SK-N-SH treated with all-trans-retinoic acid at 6 μM for 48 hours (cell line): ENCODE results near the gene TMEM144.

ENCODE experiments used
- ATAC-seq: fragments of 200-7000 bp; cut with Tn5 transposase; 3 replicates; pipeline ENCODE4 v1.9.1; 2020; ENCODE audit warnings: mild to moderate bottlenecking, moderate library complexity
- ARNTL ChIP-seq: fragments of 450-650 bp; formaldehyde crosslinking; IDR thresholded peaks from 2 replicates; pipeline ENCODE4 v1.5.0; 2020; ENCODE audit warnings: low read depth, mild to moderate bottlenecking, moderate library complexity, borderline replicate concordance
- BACH2 ChIP-seq: fragments of 250-450 bp; sonication (Bioruptor Pico); IDR thresholded peaks from 2 replicates; pipeline ENCODE4 v1.9.0; 2021; ENCODE audit warnings: mild to moderate bottlenecking, borderline replicate concordance
- CSDC2 ChIP-seq: fragments of 250-450 bp; sonication (Bioruptor Pico); IDR thresholded peaks from 2 replicates; pipeline ENCODE4 v1.5.0; 2020; ENCODE audit warnings: mild to moderate bottlenecking, moderate library complexity
- CSRNP3 ChIP-seq: fragments of 250-450 bp; sonication (Bioruptor Pico); IDR thresholded peaks from 2 replicates; pipeline ENCODE4 v1.5.1; 2021; ENCODE audit warnings: mild to moderate bottlenecking, moderate library complexity
- ESRRG ChIP-seq: fragments of 250-450 bp; sonication (Bioruptor Pico); IDR thresholded peaks from 2 replicates; pipeline ENCODE4 v1.6.1; 2021; ENCODE audit warnings: mild to moderate bottlenecking
- GLIS3 ChIP-seq: fragments of 250-450 bp; sonication (Bioruptor Pico); IDR thresholded peaks from 2 replicates; pipeline ENCODE4 v1.5.0; 2020; ENCODE audit warnings: mild to moderate bottlenecking, moderate library complexity
- ISL1 ChIP-seq: fragments of 250-450 bp; sonication (Bioruptor Pico); IDR thresholded peaks from 2 replicates; pipeline ENCODE4 v2.1.2; 2022; ENCODE audit warnings: mild to moderate bottlenecking, moderate library complexity
- OSR1 ChIP-seq: fragments of 250-450 bp; sonication (Bioruptor Pico); IDR thresholded peaks from 2 replicates; pipeline ENCODE4 v1.8.0; 2022; ENCODE audit warnings: moderate library complexity, mild to moderate bottlenecking, inconsistent platforms
- PATZ1 ChIP-seq: fragments of 250-450 bp; sonication (Bioruptor Pico); IDR thresholded peaks from 2 replicates; pipeline ENCODE4 v1.8.0; 2020; ENCODE audit warnings: mild to moderate bottlenecking, moderate library complexity, borderline replicate concordance
- POU6F1 ChIP-seq: fragments of 250-450 bp; sonication (Bioruptor Pico); IDR thresholded peaks from 2 replicates; pipeline ENCODE4 v1.8.0; 2021; ENCODE audit warnings: low read depth, mild to moderate bottlenecking, moderate library complexity, borderline replicate concordance
- PPARA ChIP-seq: fragments of 250-450 bp; sonication (Bioruptor Pico); IDR thresholded peaks from 2 replicates; pipeline ENCODE4 v1.5.0; 2020; ENCODE audit warnings: mild to moderate bottlenecking, borderline replicate concordance
- RARB ChIP-seq: fragments of 250-450 bp; sonication (Bioruptor Pico); IDR thresholded peaks from 2 replicates; pipeline ENCODE4 v1.8.0; 2021; ENCODE audit warnings: mild to moderate bottlenecking, moderate library complexity
- TOX ChIP-seq: fragments of 250-450 bp; sonication (Bioruptor Pico); IDR thresholded peaks from 2 replicates; pipeline ENCODE4 v1.8.0; 2021; ENCODE audit warnings: mild to moderate bottlenecking, moderate library complexity, borderline replicate concordance
- ZC3H10 ChIP-seq: fragments of 250-450 bp; sonication (Bioruptor Pico); IDR thresholded peaks from 2 replicates; pipeline ENCODE4 v1.5.1; 2021; ENCODE audit warnings: mild to moderate bottlenecking, moderate library complexity
- ZFP30 ChIP-seq: fragments of 450-650 bp; formaldehyde crosslinking; IDR thresholded peaks from 2 replicates; pipeline ENCODE4 v1.5.0; 2022; ENCODE audit warnings: mild to moderate bottlenecking, moderate library complexity
- ZNF565 ChIP-seq: fragments of 450-650 bp; formaldehyde crosslinking; conservative IDR thresholded peaks from 2 replicates; pipeline ENCODE4 v1.5.0; 2020; ENCODE audit warnings: low read depth, mild to moderate bottlenecking, moderate library complexity
- ZNF8 ChIP-seq: fragments of 450-650 bp; formaldehyde crosslinking; IDR thresholded peaks from 2 replicates; pipeline ENCODE4 v1.5.0; 2020; ENCODE audit warnings: mild to moderate bottlenecking, moderate library complexity
- TF ChIP-seq, protein P1 (sequence below): fragments of 250-450 bp; sonication (Bioruptor Pico); IDR thresholded peaks from 2 replicates; pipeline ENCODE4 v1.5.0; 2020; ENCODE audit warnings: mild to moderate bottlenecking, moderate library complexity
- TF ChIP-seq, protein P2 (sequence below): fragments of 250-450 bp; sonication (Bioruptor Pico); IDR thresholded peaks from 2 replicates; pipeline ENCODE4 v1.5.1; 2020; ENCODE audit warnings: low read depth, mild to moderate bottlenecking, moderate library complexity

The TMEM144 gene

DNA sequence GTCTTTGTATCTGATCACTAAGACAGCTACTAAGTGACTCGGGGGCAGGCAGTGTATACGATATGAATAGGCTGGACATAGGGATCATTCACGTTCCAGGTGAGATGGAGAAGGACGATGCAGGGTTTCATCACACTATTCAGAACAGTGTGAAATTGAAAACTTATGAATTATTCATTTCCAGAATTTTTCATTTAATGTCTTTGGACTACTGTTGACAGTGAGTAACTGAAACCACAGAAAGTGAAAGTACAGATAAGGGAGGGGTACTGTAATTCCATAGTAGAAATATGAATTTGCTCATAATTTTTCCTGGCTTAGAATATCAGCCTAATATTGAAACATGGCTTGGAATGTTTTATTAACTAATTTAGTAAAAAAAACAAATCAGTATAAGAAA, 24.4 kb downstream of the TMEM144 start (continued):
- TF ChIP-seq ZC3H10 (CRISPR knock-in tag) = no peak
- TF ChIP-seq, all 23 proteins: peak for 0

GRCh38 chr4:158236304-158237030, 26.2 kb downstream of the TMEM144 start:
- no peak for TF ChIP-seq PPARA (CRISPR knock-in tag)
- no peak for TF ChIP-seq GLIS3 (CRISPR knock-in tag)
- no peak for TF ChIP-seq ARNTL (CRISPR knock-in tag)
- TF ChIP-seq RARB (CRISPR knock-in tag) = no peak
- no peak for TF ChIP-seq PATZ1
- TF ChIP-seq TOX = no peak
- no peak for TF ChIP-seq ZFP30 (CRISPR knock-in tag)
- no peak for ATAC-seq

GRCh38 chr4:158238575-158238974, 28.3 kb downstream of the TMEM144 start:
- no peak for ATAC-seq
- no peak for TF ChIP-seq CSRNP3 (CRISPR knock-in tag)
- TF ChIP-seq ZFP30 (CRISPR knock-in tag) = no peak
- no peak for TF ChIP-seq BACH2 (CRISPR knock-in tag)
- TF ChIP-seq ZNF565 (CRISPR knock-in tag) = no peak
- no peak for TF ChIP-seq PPARA (CRISPR knock-in tag)
- TF ChIP-seq, protein P1, sequence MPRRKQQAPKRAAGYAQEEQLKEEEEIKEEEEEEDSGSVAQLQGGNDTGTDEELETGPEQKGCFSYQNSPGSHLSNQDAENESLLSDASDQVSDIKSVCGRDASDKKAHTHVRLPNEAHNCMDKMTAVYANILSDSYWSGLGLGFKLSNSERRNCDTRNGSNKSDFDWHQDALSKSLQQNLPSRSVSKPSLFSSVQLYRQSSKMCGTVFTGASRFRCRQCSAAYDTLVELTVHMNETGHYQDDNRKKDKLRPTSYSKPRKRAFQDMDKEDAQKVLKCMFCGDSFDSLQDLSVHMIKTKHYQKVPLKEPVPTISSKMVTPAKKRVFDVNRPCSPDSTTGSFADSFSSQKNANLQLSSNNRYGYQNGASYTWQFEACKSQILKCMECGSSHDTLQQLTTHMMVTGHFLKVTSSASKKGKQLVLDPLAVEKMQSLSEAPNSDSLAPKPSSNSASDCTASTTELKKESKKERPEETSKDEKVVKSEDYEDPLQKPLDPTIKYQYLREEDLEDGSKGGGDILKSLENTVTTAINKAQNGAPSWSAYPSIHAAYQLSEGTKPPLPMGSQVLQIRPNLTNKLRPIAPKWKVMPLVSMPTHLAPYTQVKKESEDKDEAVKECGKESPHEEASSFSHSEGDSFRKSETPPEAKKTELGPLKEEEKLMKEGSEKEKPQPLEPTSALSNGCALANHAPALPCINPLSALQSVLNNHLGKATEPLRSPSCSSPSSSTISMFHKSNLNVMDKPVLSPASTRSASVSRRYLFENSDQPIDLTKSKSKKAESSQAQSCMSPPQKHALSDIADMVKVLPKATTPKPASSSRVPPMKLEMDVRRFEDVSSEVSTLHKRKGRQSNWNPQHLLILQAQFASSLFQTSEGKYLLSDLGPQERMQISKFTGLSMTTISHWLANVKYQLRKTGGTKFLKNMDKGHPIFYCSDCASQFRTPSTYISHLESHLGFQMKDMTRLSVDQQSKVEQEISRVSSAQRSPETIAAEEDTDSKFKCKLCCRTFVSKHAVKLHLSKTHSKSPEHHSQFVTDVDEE (CRISPR knock-in tag) = no peak
- no peak for TF ChIP-seq ARNTL (CRISPR knock-in tag)
- TF ChIP-seq ISL1 (CRISPR knock-in tag) = no peak

DNA sequence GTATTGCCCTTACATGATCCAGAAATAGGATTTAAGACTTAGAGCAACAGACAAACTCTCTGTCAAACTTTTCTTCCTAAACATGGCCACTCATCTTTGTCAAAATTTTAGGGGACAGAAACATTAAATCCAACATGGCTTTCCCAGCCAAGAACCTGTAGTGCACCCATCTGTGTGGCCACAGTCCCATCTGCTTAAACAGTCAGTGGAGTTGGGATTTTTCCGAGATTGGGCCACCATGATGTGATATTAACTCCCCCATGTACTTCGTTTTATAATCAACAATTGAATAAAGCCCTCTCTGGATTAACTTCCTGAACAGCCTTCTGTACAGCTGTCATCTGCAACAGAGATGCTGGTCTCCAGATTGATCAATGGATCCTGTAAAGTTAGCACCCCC, 28.9 kb downstream of the TMEM144 start:
- no peak for ATAC-seq
- TF ChIP-seq TOX = no peak
- no peak for TF ChIP-seq ZNF8 (CRISPR knock-in tag)
- TF ChIP-seq BACH2 (CRISPR knock-in tag) = no peak
- TF ChIP-seq, protein P1 (CRISPR knock-in tag) = no peak
- TF ChIP-seq, protein P2, sequence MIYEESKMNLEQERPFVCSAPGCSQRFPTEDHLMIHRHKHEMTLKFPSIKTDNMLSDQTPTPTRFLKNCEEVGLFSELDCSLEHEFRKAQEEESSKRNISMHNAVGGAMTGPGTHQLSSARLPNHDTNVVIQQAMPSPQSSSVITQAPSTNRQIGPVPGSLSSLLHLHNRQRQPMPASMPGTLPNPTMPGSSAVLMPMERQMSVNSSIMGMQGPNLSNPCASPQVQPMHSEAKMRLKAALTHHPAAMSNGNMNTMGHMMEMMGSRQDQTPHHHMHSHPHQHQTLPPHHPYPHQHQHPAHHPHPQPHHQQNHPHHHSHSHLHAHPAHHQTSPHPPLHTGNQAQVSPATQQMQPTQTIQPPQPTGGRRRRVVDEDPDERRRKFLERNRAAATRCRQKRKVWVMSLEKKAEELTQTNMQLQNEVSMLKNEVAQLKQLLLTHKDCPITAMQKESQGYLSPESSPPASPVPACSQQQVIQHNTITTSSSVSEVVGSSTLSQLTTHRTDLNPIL (CRISPR knock-in tag) = no peak
- no peak for TF ChIP-seq PPARA (CRISPR knock-in tag)
- TF ChIP-seq ZFP30 (CRISPR knock-in tag) = no peak
- no peak for TF ChIP-seq OSR1 (CRISPR knock-in tag)
- TF ChIP-seq ISL1 (CRISPR knock-in tag) = no peak
- TF ChIP-seq GLIS3 (CRISPR knock-in tag) = no peak
- TF ChIP-seq ESRRG = no peak
- TF ChIP-seq POU6F1 = no peak
- TF ChIP-seq ARNTL (CRISPR knock-in tag) = no peak
- TF ChIP-seq RARB (CRISPR knock-in tag) = no peak
- no peak for TF ChIP-seq ZNF565 (CRISPR knock-in tag)
- no peak for TF ChIP-seq CSDC2 (CRISPR knock-in tag)
- no peak for TF ChIP-seq ZC3H10 (CRISPR knock-in tag)
- no peak for TF ChIP-seq PATZ1
